ENCODE measurements around the gene TMPRSS11A.

DNA sequence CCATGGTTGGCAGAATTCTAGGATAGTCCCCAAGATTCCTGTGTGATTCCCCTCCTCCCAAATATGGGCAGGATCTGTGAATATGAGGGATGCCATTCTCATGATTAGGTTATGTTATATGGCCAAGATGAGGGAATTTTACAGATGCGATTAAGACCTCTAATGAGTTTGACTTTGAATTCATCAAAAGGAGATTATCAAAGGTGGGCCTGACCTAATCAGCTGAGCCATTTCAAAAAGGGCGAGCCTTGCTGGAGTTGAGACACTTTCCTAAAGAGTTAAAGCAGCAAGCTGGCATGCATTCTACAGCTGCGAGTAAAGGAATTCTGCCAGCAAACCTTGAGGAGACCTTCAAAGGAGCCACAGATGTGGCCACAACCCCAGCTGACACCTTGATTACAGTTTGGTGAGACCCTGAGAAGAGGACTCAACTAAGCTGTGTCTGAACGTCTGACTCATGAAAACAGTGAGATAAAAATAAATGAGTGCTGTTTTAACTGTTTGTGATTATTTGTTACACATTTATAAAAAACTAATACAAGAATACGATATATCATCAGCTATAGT is 47.8 kb downstream of the TMPRSS11A start:
- TF ChIP-seq, protein P1, sequence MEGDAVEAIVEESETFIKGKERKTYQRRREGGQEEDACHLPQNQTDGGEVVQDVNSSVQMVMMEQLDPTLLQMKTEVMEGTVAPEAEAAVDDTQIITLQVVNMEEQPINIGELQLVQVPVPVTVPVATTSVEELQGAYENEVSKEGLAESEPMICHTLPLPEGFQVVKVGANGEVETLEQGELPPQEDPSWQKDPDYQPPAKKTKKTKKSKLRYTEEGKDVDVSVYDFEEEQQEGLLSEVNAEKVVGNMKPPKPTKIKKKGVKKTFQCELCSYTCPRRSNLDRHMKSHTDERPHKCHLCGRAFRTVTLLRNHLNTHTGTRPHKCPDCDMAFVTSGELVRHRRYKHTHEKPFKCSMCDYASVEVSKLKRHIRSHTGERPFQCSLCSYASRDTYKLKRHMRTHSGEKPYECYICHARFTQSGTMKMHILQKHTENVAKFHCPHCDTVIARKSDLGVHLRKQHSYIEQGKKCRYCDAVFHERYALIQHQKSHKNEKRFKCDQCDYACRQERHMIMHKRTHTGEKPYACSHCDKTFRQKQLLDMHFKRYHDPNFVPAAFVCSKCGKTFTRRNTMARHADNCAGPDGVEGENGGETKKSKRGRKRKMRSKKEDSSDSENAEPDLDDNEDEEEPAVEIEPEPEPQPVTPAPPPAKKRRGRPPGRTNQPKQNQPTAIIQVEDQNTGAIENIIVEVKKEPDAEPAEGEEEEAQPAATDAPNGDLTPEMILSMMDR (IDR thresholded peaks at IDR 0.05; ENCODE audit: control extremely low read depth in 1 of 3, insufficient read depth in 1 of 3, low read depth in 1 of 3, low read length in 3 of 3), result no peak
- TF ChIP-seq RBBP5 (IDR thresholded peaks at IDR 0.05; ENCODE audit: borderline replicate concordance, low read depth, low read length) (no peak), BACH1 (IDR thresholded peaks at IDR 0.05; ENCODE audit: low read length) (no peak), POLR2A (IDR thresholded peaks at IDR 0.05; ENCODE audit: control extremely low read depth in 1 of 2, low read depth in 2 of 2, low read length in 2 of 2) (no peak), ZNF274 (IDR thresholded peaks at IDR 0.05; ENCODE audit: borderline replicate concordance, extremely low read depth, low read length) (no peak), EZH2 (IDR thresholded peaks at IDR 0.05; ENCODE audit: low read depth, low read length, severe bottlenecking) (no peak), SP1 (IDR thresholded peaks at IDR 0.05; ENCODE audit: low read depth, low read length) (no peak)

Measured in H1 (cell line).